Measurements from ENCODE around the gene ROS1.

GRCh38 chr6:117311310-117311709 lies 114.4 kb downstream of the ROS1 start:
- no peak for TF ChIP-seq CTCF (IDR thresholded peaks at IDR 0.05)
- no peak for TF ChIP-seq POLR2A (IDR thresholded peaks at IDR 0.05)

Measured in right lobe of liver (tissue), 4 donors.